CD14-positive monocyte (primary cell): ENCODE measurements around the gene KLHL24. TPM values are rescaled to one million over a fixed set of nuclear protein-coding genes. Genes with fewer than 3 reads are reported as not detected.
A peak's percentile ranks its signal among the peaks of the same experiment; 100 is the strongest.

Experiments
- DNase-seq, 3 donors: peaks; one replicate each; pipeline ENCODE4 v3.0.0-alpha.2; 2011 to 2022
- H2AFZ ChIP-seq: 2 replicates; pipeline ENCODE4 v1.6.0; 2012; ENCODE audit warnings: mild to moderate bottlenecking, low read depth, low read length, inconsistent platforms; ENCODE audit not compliant: insufficient read depth, poor library complexity, severe bottlenecking
- H3K27ac ChIP-seq, 2 donors: 1 replicate in 1 of 2; 2 replicates in 1 of 2; pipeline ENCODE4 v1.5.1; 2012 to 2013; ENCODE audit warnings: low read length in 2 of 2, control low read depth in 1 of 2, inconsistent platforms in 1 of 2, low read depth in 1 of 2, mild to moderate bottlenecking in 1 of 2
- H3K27me3 ChIP-seq, 2 donors: one replicate each; pipeline versions ENCODE4 v1.6.0 to v1.6.1; 2011 to 2013; ENCODE audit warnings: low read length in 2 of 2; ENCODE audit not compliant: control insufficient read depth in 2 of 2, insufficient read depth in 2 of 2
- H3K36me3 ChIP-seq, 2 donors: replicated peaks in 1 of 2; 1 replicate in 1 of 2; 2 replicates in 1 of 2; pipeline versions ENCODE4 v1.5.1 to v1.6.1; 2012 to 2013; ENCODE audit warnings: low read length in 2 of 2, control low read depth in 1 of 2, inconsistent platforms in 1 of 2, mild to moderate bottlenecking in 1 of 2; ENCODE audit not compliant: insufficient read depth in 2 of 2, control insufficient read depth in 1 of 2
- H3K4me1 ChIP-seq, 2 donors: 1 replicate in 1 of 2; 2 replicates in 1 of 2; pipeline versions ENCODE4 v1.5.1 to v1.6.1; 2012 to 2013; ENCODE audit warnings: low read length in 2 of 2, control low read depth in 1 of 2, inconsistent platforms in 1 of 2, mild to moderate bottlenecking in 1 of 2, moderate library complexity in 1 of 2; ENCODE audit not compliant: insufficient read depth in 2 of 2, control insufficient read depth in 1 of 2
- H3K4me2 ChIP-seq: replicated peaks from 2 replicates; pipeline ENCODE3; 2012; ENCODE audit warnings: low read length, moderate library complexity, mild to moderate bottlenecking; ENCODE audit not compliant: poor library complexity, severe bottlenecking; ENCODE audit errors: extremely low read depth
- H3K4me3 ChIP-seq, 3 experiments: fragments of 200-600 bp in 1 of 3; sonication (generic) in 1 of 3; replicated peaks in 1 of 3; 1 replicate in 2 of 3; 2 replicates in 1 of 3; pipeline ENCODE4 v1.5.1; 2011 to 2013; ENCODE audit warnings: low read length in 3 of 3, mild to moderate bottlenecking in 3 of 3, control low read depth in 2 of 3, low read depth in 2 of 3, inconsistent platforms in 1 of 3, moderate library complexity in 1 of 3
- H3K79me2 ChIP-seq: 2 replicates; pipeline ENCODE4 v1.6.0; 2012; ENCODE audit warnings: mild to moderate bottlenecking, control low read depth, inconsistent platforms, low read length, moderate library complexity; ENCODE audit not compliant: insufficient read depth
- H3K9ac ChIP-seq: 2 replicates; pipeline ENCODE4 v1.6.0; 2017; ENCODE audit warnings: low read length, mild to moderate bottlenecking; ENCODE audit not compliant: insufficient read depth, poor library complexity, severe bottlenecking
- H3K9me3 ChIP-seq, 2 donors: replicated peaks in 1 of 2; 1 replicate in 1 of 2; 2 replicates in 1 of 2; pipeline versions ENCODE4 v1.5.1 to v1.6.1; 2012 to 2013; ENCODE audit warnings: low read length in 2 of 2, control low read depth in 1 of 2; ENCODE audit not compliant: control insufficient read depth in 1 of 2, insufficient read depth in 1 of 2
- H4K20me1 ChIP-seq: 2 replicates; pipeline ENCODE4 v1.6.0; 2012; ENCODE audit warnings: mild to moderate bottlenecking, low read length, control low read depth, moderate library complexity; ENCODE audit not compliant: insufficient read depth
- H3K27ac Mint-ChIP-seq, 7 donors: one replicate each; pipeline ENCODE4 v1.8.0; 2020; ENCODE audit warnings: mild to moderate bottlenecking in 7 of 7, mixed read lengths in 7 of 7, moderate library complexity in 6 of 7, inconsistent platforms in 2 of 7
- H3K27me3 Mint-ChIP-seq, 3 donors: one replicate each; pipeline ENCODE4 v1.8.0; 2021 to 2022; ENCODE audit warnings: low read depth in 3 of 3, mild to moderate bottlenecking in 3 of 3, mixed read lengths in 3 of 3, moderate library complexity in 3 of 3, inconsistent platforms in 1 of 3
- H3K36me3 Mint-ChIP-seq, 2 donors: one replicate each; pipeline ENCODE4 v1.8.0; 2020; ENCODE audit warnings: mixed read lengths in 2 of 2, inconsistent platforms in 1 of 2, mild to moderate bottlenecking in 1 of 2
- H3K4me1 Mint-ChIP-seq: one replicate; pipeline ENCODE4 v1.8.0; 2020; ENCODE audit warnings: mild to moderate bottlenecking, mixed read lengths
- H3K4me3 Mint-ChIP-seq, 2 donors: one replicate each; pipeline ENCODE4 v1.8.0; 2020; ENCODE audit warnings: mild to moderate bottlenecking in 2 of 2, mixed read lengths in 2 of 2, moderate library complexity in 1 of 2
- H3K9me3 Mint-ChIP-seq, 7 donors: one replicate each; pipeline ENCODE4 v1.8.0; 2020 to 2022; ENCODE audit warnings: mixed read lengths in 7 of 7, mild to moderate bottlenecking in 6 of 7, moderate library complexity in 6 of 7, inconsistent platforms in 2 of 7
- WGBS: methylation state at CpG from one replicate; pipeline ENCODE4 v1.1.5; 2013; ENCODE audit warnings: missing lambda C conversion rate; ENCODE audit not compliant: insufficient coverage; 5-methylcytosine and 5-hydroxymethylcytosine counted together
- intact Hi-C, 2 donors: fragments of 100-400 bp; cut with micrococcal nuclease; formaldehyde crosslinking; loops; one replicate each; pipeline versions ENCODE4 v1.15.0 to v1.15.1; 2023
- polyA plus RNA-seq, 3 donors: library from polyadenylated mRNA; depleted of rRNA in 1 of 3; unstranded in 2 of 3; stranded (reverse) in 1 of 3; fragments of 300-500 nt in 2 of 3; fragments of >200 nt in 1 of 3; fragmentation: Illumina TruSeq in 2 of 3; gene quantifications; 1 replicate in 2 of 3; 2 replicates in 1 of 3; pipeline ENCODE4 v1.2.3, GENCODE V29; 2012 to 2021
- TF ChIP-seq, protein P1 (sequence below): fragments of 200-600 bp; IDR thresholded peaks from one replicate; pipeline ENCODE4 v1.8.0; 2022; ENCODE audit warnings: antibody characterized with exemption, mild to moderate bottlenecking

The KLHL24 gene
- polyA plus RNA-seq, 3 donors: 24.1 to 31.7 (median 31.4) TPM

DNA sequence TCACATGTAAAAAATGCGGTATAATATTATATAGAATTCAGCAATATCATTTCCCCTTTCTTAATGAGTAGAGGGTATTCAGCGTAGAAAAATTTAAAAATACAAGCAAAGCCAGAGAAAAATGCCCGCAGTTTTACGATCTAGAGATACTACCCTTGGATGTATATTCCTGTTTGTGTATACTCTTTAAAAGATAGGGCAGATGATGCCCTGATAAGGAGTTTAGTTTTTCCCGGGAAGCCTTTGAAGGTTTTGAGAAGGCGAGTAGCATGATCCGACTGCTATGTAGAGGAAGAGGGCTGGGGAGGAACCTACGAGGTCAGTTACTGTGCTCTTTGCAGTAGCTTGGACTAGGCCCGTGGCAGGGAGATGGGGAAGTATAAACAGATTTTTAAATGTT is 63.3 kb downstream of the KLHL24 start:
- Mint-ChIP-seq H3K27me3 (peaks cover 0 to 1% (median 0%) of the 10 kb centered on the region in 3 donors), H3K36me3 (peaks cover 6 to 7% of the 10 kb centered on the region in 2 donors), H3K9me3 (no peaks in the 10 kb centered on the region), H3K27ac (peak overlapping the region; percentile 79 to 91 (median 88)), H3K4me1 (peaks cover 43% of the 10 kb centered on the region), H3K4me3 (peak overlapping the region; percentile 89 to 92)
- peak overlapping the region; percentile 92 for H3K9ac ChIP-seq
- H3K4me3 ChIP-seq: peak overlapping the region; percentile 82 to 93 (median 88)
- H3K9me3 ChIP-seq: no peaks in the 10 kb centered on the region
- intact Hi-C loops: loop anchor here (5.0 kb wide), 1 partner anchor 61 kb away; the partner anchor contains the start of gene KLHL24 (in 2 of the 2)
- TF ChIP-seq, protein P1, sequence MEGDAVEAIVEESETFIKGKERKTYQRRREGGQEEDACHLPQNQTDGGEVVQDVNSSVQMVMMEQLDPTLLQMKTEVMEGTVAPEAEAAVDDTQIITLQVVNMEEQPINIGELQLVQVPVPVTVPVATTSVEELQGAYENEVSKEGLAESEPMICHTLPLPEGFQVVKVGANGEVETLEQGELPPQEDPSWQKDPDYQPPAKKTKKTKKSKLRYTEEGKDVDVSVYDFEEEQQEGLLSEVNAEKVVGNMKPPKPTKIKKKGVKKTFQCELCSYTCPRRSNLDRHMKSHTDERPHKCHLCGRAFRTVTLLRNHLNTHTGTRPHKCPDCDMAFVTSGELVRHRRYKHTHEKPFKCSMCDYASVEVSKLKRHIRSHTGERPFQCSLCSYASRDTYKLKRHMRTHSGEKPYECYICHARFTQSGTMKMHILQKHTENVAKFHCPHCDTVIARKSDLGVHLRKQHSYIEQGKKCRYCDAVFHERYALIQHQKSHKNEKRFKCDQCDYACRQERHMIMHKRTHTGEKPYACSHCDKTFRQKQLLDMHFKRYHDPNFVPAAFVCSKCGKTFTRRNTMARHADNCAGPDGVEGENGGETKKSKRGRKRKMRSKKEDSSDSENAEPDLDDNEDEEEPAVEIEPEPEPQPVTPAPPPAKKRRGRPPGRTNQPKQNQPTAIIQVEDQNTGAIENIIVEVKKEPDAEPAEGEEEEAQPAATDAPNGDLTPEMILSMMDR: no peak
- peaks cover 43% of the 10 kb centered on the region for H4K20me1 ChIP-seq
- H2AFZ ChIP-seq: peak overlapping the region; percentile 89
- WGBS: 0% methylated on average over 5 of the region's 9 CpGs
- H3K4me2 ChIP-seq: peak overlapping the region; percentile 98
- DNase-seq: peak; percentile 30 to 67 (median 58)
- peaks cover 0 to 8% of the 10 kb centered on the region in 2 donors for H3K36me3 ChIP-seq
- H3K79me2 ChIP-seq: peaks cover 63% of the 10 kb centered on the region
- no peaks in the 10 kb centered on the region for H3K27me3 ChIP-seq
- peak overlapping the region; percentile 2 to 88 for H3K27ac ChIP-seq
- H3K4me1 ChIP-seq: peaks cover 26 to 30% of the 10 kb centered on the region in 2 donors

DNA sequence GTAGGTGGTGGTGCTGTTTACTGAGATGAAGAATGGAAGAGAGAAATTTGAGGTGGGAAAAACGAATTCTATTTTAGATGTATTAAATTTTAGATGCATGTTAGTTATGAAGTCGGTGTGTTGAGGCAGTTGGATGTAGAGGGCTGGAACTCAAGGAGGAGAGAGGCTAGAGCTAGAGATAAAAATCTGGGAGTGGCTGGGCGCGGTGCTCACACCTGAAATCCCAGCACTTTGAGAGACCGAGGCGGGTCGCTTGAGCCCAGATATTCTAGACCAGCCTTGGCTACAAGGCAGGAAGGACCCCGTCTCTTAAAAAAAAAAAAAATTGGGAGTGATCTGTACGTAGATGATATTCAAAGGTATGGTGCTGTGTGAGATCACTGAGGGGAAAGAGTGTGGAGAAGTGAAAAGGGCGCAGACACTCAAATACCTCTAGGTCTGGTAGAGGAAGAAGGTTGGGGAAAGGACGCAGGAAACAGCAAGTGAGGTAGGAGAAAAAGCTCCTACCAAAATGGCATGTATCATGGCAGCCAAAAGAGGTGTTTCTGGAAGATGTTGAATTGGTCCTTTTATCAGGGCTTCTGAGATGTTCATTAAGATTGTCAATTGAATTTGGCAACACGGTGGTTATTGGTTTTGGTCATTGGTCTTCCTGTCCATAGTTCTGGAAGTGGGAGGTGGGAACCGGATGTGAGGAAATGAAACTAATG is 64.0 kb downstream of the KLHL24 start:
- H3K36me3 Mint-ChIP-seq: peaks cover 6 to 7% of the 10 kb centered on the region in 2 donors
- no peak for DNase-seq
- Histone ChIP-seq H3K27me3 (no peaks in the 10 kb centered on the region), H3K9ac (no peak overlapping the region), H3K4me2 (peak overlapping the region; percentile 98), H3K79me2 (peaks cover 69% of the 10 kb centered on the region), H3K4me3 (peak overlapping the region in 1 of 3 experiments; percentile 93), H4K20me1 (peaks cover 49% of the 10 kb centered on the region), H3K27ac (peak overlapping the region; percentile 7 to 88), H3K36me3 (peaks cover 0 to 8% of the 10 kb centered on the region in 2 donors), H3K4me1 (peaks cover 26 to 30% of the 10 kb centered on the region in 2 donors), H3K9me3 (no peaks in the 10 kb centered on the region), H2AFZ (peak overlapping the region; percentile 89)
- TF ChIP-seq, protein P1: no peak
- 60% methylated on average over 10 of the region's 13 CpGs for WGBS
- H3K4me3 Mint-ChIP-seq: peak overlapping the region; percentile 89 to 92
- H3K4me1 Mint-ChIP-seq: peaks cover 48% of the 10 kb centered on the region
- intact Hi-C loops: loop anchor here (5.0 kb wide), 1 partner anchor 62 kb away; the partner anchor contains the start of gene KLHL24 (in 2 of the 2)
- peaks cover 0 to 1% (median 0%) of the 10 kb centered on the region in 3 donors for H3K27me3 Mint-ChIP-seq
- H3K27ac Mint-ChIP-seq: peak overlapping the region; percentile 79 to 91 (median 88)
- H3K9me3 Mint-ChIP-seq: no peaks in the 10 kb centered on the region
